ENCODE measurements around the gene ACBD6. TPM values are rescaled to one million over a fixed set of nuclear protein-coding genes. Genes with fewer than 3 reads are reported as not detected.

The ACBD6 gene
- total and polyA plus RNA-seq, 4 donors, result 8.3 to 17.3 (median 14.0) TPM

GRCh38 chr1:180301135-180301742 is 201.1 kb downstream of the ACBD6 start:
- TF ChIP-seq SP1 (IDR thresholded peaks at IDR 0.05), result no peak
- TF ChIP-seq MAX (IDR thresholded peaks at IDR 0.05), result no peak
- TF ChIP-seq CTCF (IDR thresholded peaks at IDR 0.05; ENCODE audit: low read depth, low read length, missing input control), result no peak
- TF ChIP-seq RXRA (IDR thresholded peaks at IDR 0.05), result no peak
- no peak for TF ChIP-seq HNF4G (IDR thresholded peaks at IDR 0.05)
- TF ChIP-seq HNF4A (conservative IDR thresholded peaks at IDR 0.05), result no peak
- no peak for TF ChIP-seq ZBTB33 (IDR thresholded peaks at IDR 0.05)
- TF ChIP-seq FOXA2 (IDR thresholded peaks at IDR 0.05), result no peak
- no peak for TF ChIP-seq TAF1 (conservative IDR thresholded peaks at IDR 0.05)
- no peak for TF ChIP-seq NR2F2 (IDR thresholded peaks at IDR 0.05)

GRCh38 chr1:180299479-180300221 is 202.7 kb downstream of the ACBD6 start:
- no peak for DNase-seq (ENCODE audit: low spot score)
- no peaks in the 10 kb centered on the region for H3K36me3 ChIP-seq (ENCODE audit: control insufficient read depth in 4 of 4, insufficient read depth in 3 of 4, low read depth in 1 of 4, low read length in 3 of 4)
- no peaks in the 10 kb centered on the region for H3K4me1 ChIP-seq (ENCODE audit: control insufficient read depth in 4 of 4, insufficient read depth in 4 of 4, low read length in 3 of 4)
- no peaks in the 10 kb centered on the region for H3K27me3 ChIP-seq (ENCODE audit: control insufficient read depth in 4 of 4, insufficient read depth in 4 of 4, low read length in 3 of 4)
- no peak overlapping the region for H3K4me3 ChIP-seq (ENCODE audit: low read depth in 1 of 3, low read length in 3 of 3)
- 95% methylated on average over 7 of the region's 7 CpGs for WGBS
- TF ChIP-seq CTCF (IDR thresholded peaks at IDR 0.05; ENCODE audit: low read depth, low read length, missing input control), result no peak
- no peak for TF ChIP-seq FOXA2 (IDR thresholded peaks at IDR 0.05)
- no peak for TF ChIP-seq ZBTB33 (IDR thresholded peaks at IDR 0.05)
- TF ChIP-seq RAD21 (IDR thresholded peaks at IDR 0.05), result no peak
- H3K9me3 ChIP-seq (ENCODE audit: control insufficient read depth in 4 of 4, low read length in 3 of 4), result no peaks in the 10 kb centered on the region
- no peak overlapping the region for H3K9ac ChIP-seq (ENCODE audit: low read depth in 1 of 2, low read length in 2 of 2)
- H3K27ac ChIP-seq (ENCODE audit: low read depth in 1 of 2, low read length in 2 of 2), result no peak overlapping the region

More at GRCh38 chr1:180301135-180301742, 201.1 kb downstream of the ACBD6 start:
- H3K27me3 ChIP-seq (ENCODE audit: control insufficient read depth in 4 of 4, insufficient read depth in 4 of 4, low read length in 3 of 4), result no peaks in the 10 kb centered on the region
- WGBS, result 91% methylated on average over 2 of the region's 2 CpGs
- H3K4me1 ChIP-seq (ENCODE audit: control insufficient read depth in 4 of 4, insufficient read depth in 4 of 4, low read length in 3 of 4), result no peaks in the 10 kb centered on the region
- no peak overlapping the region for H3K4me3 ChIP-seq (ENCODE audit: low read depth in 1 of 3, low read length in 3 of 3)
- H3K9me3 ChIP-seq (ENCODE audit: control insufficient read depth in 4 of 4, low read length in 3 of 4), result no peaks in the 10 kb centered on the region
- no peaks in the 10 kb centered on the region for H3K36me3 ChIP-seq (ENCODE audit: control insufficient read depth in 4 of 4, insufficient read depth in 3 of 4, low read depth in 1 of 4, low read length in 3 of 4)
- H3K27ac ChIP-seq (ENCODE audit: low read depth in 1 of 2, low read length in 2 of 2), result no peak overlapping the region
- H3K9ac ChIP-seq (ENCODE audit: low read depth in 1 of 2, low read length in 2 of 2), result no peak overlapping the region
- no peak for DNase-seq (ENCODE audit: low spot score)

Data from liver (tissue), 9 donors.